ENCODE measurements around the gene HHIPL1.

DNA sequence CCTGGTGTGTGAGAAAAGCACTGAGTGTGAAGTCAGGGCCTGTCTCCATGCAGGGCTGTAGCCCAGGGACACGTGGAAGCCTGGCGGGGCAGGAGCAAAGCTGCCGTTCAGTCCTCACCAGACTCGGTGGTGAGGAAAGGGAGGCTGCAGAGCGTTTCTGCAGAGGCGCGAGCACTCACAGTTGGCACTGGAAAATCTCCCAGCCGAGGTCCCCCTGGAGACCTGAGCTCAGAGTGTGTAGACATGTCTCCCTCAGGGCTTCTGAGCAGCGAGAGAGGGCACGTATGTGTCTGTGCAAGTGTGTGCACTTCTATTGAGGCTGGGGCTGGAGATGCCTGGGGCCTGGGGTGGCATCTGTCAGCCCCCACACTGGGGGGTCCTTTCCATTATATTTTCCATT, 11.0 kb upstream of the HHIPL1 start:
- TF ChIP-seq, protein P1, sequence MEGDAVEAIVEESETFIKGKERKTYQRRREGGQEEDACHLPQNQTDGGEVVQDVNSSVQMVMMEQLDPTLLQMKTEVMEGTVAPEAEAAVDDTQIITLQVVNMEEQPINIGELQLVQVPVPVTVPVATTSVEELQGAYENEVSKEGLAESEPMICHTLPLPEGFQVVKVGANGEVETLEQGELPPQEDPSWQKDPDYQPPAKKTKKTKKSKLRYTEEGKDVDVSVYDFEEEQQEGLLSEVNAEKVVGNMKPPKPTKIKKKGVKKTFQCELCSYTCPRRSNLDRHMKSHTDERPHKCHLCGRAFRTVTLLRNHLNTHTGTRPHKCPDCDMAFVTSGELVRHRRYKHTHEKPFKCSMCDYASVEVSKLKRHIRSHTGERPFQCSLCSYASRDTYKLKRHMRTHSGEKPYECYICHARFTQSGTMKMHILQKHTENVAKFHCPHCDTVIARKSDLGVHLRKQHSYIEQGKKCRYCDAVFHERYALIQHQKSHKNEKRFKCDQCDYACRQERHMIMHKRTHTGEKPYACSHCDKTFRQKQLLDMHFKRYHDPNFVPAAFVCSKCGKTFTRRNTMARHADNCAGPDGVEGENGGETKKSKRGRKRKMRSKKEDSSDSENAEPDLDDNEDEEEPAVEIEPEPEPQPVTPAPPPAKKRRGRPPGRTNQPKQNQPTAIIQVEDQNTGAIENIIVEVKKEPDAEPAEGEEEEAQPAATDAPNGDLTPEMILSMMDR (IDR thresholded peaks at IDR 0.05) = no peak
- TF ChIP-seq POLR2AphosphoS5 (IDR thresholded peaks at IDR 0.05) = no peak
